Neural cell (in vitro differentiated cells): ENCODE results near the gene SUGCT. TPM values are rescaled to one million over a fixed set of nuclear protein-coding genes. Genes with fewer than 3 reads are reported as not detected.

Source experiments
- H2AFZ ChIP-seq: fragments of 200-600, 300-800 bp; sonication (generic), shearing (Covaris generic); 2 replicates; pipeline ENCODE4 v1.6.0; 2014; ENCODE audit warnings: low read depth, mild to moderate bottlenecking, antibody characterized with exemption, low read length, moderate library complexity
- H3F3A ChIP-seq: fragments of 200-600 bp; shearing (Covaris generic); 2 replicates; pipeline ENCODE4 v1.6.1; 2016; ENCODE audit warnings: mild to moderate bottlenecking, moderate library complexity, mixed read lengths, antibody characterized with exemption, low read length; ENCODE audit not compliant: insufficient read depth, poor library complexity, severe bottlenecking
- H3K27ac ChIP-seq: fragments of 200-600, 300-800 bp; sonication (generic), shearing (Covaris generic); 2 replicates; pipeline ENCODE4 v1.5.1; 2014; ENCODE audit warnings: mild to moderate bottlenecking, low read length, moderate library complexity
- H3K27me3 ChIP-seq: fragments of 300-800, 200-600 bp; sonication (generic), shearing (Covaris generic); 2 replicates; pipeline ENCODE4 v1.6.0; 2014; ENCODE audit warnings: mild to moderate bottlenecking, low read depth, low read length, moderate library complexity; ENCODE audit not compliant: insufficient read depth
- H3K36me3 ChIP-seq: fragments of 300-800, 200-600 bp; sonication (generic), shearing (Covaris generic); 2 replicates; pipeline ENCODE4 v1.5.1; 2014; ENCODE audit warnings: mild to moderate bottlenecking, antibody characterized with exemption, low read length, moderate library complexity; ENCODE audit not compliant: insufficient read depth
- H3K4me2 ChIP-seq: fragments of 300-800, 200-600 bp; sonication (generic), shearing (Covaris generic); 2 replicates; pipeline ENCODE4 v1.6.0; 2014; ENCODE audit warnings: mild to moderate bottlenecking, low read length
- H3K4me3 ChIP-seq: fragments of 300-800, 200-600 bp; sonication (generic), shearing (Covaris generic); 2 replicates; pipeline ENCODE4 v1.5.1; 2014; ENCODE audit warnings: mild to moderate bottlenecking, low read length, moderate library complexity
- H3K79me2 ChIP-seq: fragments of 200-600 bp; shearing (Covaris generic); replicated peaks from 2 replicates; pipeline ENCODE4 v1.6.0; 2014; ENCODE audit warnings: mild to moderate bottlenecking, low read length, moderate library complexity; ENCODE audit not compliant: insufficient read depth
- H3K9ac ChIP-seq: fragments of 300-800, 200-600 bp; sonication (generic), shearing (Covaris generic); 2 replicates; pipeline ENCODE4 v1.6.1; 2016; ENCODE audit warnings: mild to moderate bottlenecking, low read length, mixed read lengths
- H3K9me2 ChIP-seq: fragments of 200-600 bp; shearing (Covaris generic); 2 replicates; pipeline ENCODE4 v1.6.1; 2016; ENCODE audit warnings: mild to moderate bottlenecking, low read length, mixed read lengths; ENCODE audit not compliant: insufficient read depth
- H3K9me3 ChIP-seq: fragments of 200-600, 300-800 bp; sonication (generic), shearing (Covaris generic); 2 replicates; pipeline ENCODE4 v1.6.1; 2016; ENCODE audit warnings: mild to moderate bottlenecking, mixed run types, low read length, moderate library complexity, mixed read lengths
- H4K20me1 ChIP-seq: fragments of 200-600 bp; shearing (Covaris generic); 2 replicates; pipeline ENCODE4 v1.6.1; 2016; ENCODE audit warnings: mild to moderate bottlenecking, mixed run types; ENCODE audit not compliant: insufficient read depth
- EP300 ChIP-seq: fragments of 450-650 bp; conservative IDR thresholded peaks from 2 replicates; pipeline ENCODE4 v1.6.1; 2014; ENCODE audit warnings: antibody characterized with exemption, mild to moderate bottlenecking, moderate library complexity; ENCODE audit not compliant: poor library complexity, severe bottlenecking
- EZH2 ChIP-seq: fragments of 200-600, 300-800 bp; shearing (Covaris generic), sonication (generic); IDR thresholded peaks from 2 replicates; pipeline ENCODE4 v1.6.1; 2014; ENCODE audit warnings: antibody characterized with exemption, low read length, borderline replicate concordance, mild to moderate bottlenecking; ENCODE audit not compliant: insufficient read depth, poor library complexity, severe bottlenecking
- MXI1 ChIP-seq: fragments of 450-650 bp; conservative IDR thresholded peaks from 2 replicates; pipeline ENCODE4 v1.6.1; 2014; ENCODE audit warnings: antibody characterized with exemption, mild to moderate bottlenecking; ENCODE audit not compliant: poor library complexity, severe bottlenecking
- POLR2AphosphoS5 ChIP-seq: IDR thresholded peaks from 2 replicates; pipeline ENCODE4 v1.6.1; 2012
- RAD21 ChIP-seq: fragments of 450-650 bp; conservative IDR thresholded peaks from 2 replicates; pipeline ENCODE4 v1.6.1; 2014; ENCODE audit warnings: antibody characterized with exemption, mild to moderate bottlenecking, moderate library complexity
- REST ChIP-seq: IDR thresholded peaks from 2 replicates; pipeline ENCODE4 v1.6.1; 2012; ENCODE audit warnings: borderline replicate concordance
- SMC3 ChIP-seq: fragments of 450-650 bp; conservative IDR thresholded peaks from 2 replicates; pipeline ENCODE4 v1.6.1; 2014; ENCODE audit warnings: antibody characterized with exemption, mild to moderate bottlenecking, moderate library complexity; ENCODE audit not compliant: poor library complexity
- TAF1 ChIP-seq: IDR thresholded peaks from 2 replicates; pipeline ENCODE4 v1.6.1; 2012; ENCODE audit warnings: low read depth
- polyA plus RNA-seq: library from polyadenylated mRNA; depleted of rRNA; stranded (reverse); fragments of >200 nt; gene quantifications from 2 replicates; pipeline ENCODE4 v1.2.3, GENCODE V29; 2014
- TF ChIP-seq, protein P1 (sequence below): fragments of 450-650 bp; IDR thresholded peaks from 2 replicates; pipeline ENCODE4 v1.5.1; 2014; ENCODE audit warnings: antibody characterized with exemption, mild to moderate bottlenecking, moderate library complexity; ENCODE audit not compliant: poor library complexity, severe bottlenecking

Gene SUGCT
- polyA plus RNA-seq, 1 donor from 2014 or later = not detected

- H2AFZ ChIP-seq = no peak overlapping the region
- no peaks in the 10 kb centered on the region for H4K20me1 ChIP-seq
- no peaks in the 10 kb centered on the region for H3F3A ChIP-seq
- no peaks in the 10 kb centered on the region for H3K27me3 ChIP-seq
- H3K79me2 ChIP-seq = no peaks in the 10 kb centered on the region
- H3K9me3 ChIP-seq = no peaks in the 10 kb centered on the region
- H3K4me2 ChIP-seq = no peak overlapping the region
- no peak overlapping the region for H3K9ac ChIP-seq
- no peaks in the 10 kb centered on the region for H3K36me3 ChIP-seq
- H3K27ac ChIP-seq = no peak overlapping the region
- H3K9me2 ChIP-seq = no peaks in the 10 kb centered on the region
- TF ChIP-seq EP300 (no peak), RAD21 (no peak), POLR2AphosphoS5 (no peak), SMC3 (no peak), REST (no peak), TAF1 (no peak), MXI1 (no peak)
- no peak overlapping the region for H3K4me3 ChIP-seq
Measured at GRCh38 chr7:40535678-40536077, 400.9 kb downstream of the SUGCT start.

GRCh38 chr7:40536421-40536820, 401.6 kb downstream of the SUGCT start:
- TF ChIP-seq REST (no peak), SMC3 (no peak), RAD21 (no peak), EP300 (no peak), TAF1 (no peak), MXI1 (no peak), EZH2 (no peak), POLR2AphosphoS5 (no peak)
- TF ChIP-seq, protein P1, sequence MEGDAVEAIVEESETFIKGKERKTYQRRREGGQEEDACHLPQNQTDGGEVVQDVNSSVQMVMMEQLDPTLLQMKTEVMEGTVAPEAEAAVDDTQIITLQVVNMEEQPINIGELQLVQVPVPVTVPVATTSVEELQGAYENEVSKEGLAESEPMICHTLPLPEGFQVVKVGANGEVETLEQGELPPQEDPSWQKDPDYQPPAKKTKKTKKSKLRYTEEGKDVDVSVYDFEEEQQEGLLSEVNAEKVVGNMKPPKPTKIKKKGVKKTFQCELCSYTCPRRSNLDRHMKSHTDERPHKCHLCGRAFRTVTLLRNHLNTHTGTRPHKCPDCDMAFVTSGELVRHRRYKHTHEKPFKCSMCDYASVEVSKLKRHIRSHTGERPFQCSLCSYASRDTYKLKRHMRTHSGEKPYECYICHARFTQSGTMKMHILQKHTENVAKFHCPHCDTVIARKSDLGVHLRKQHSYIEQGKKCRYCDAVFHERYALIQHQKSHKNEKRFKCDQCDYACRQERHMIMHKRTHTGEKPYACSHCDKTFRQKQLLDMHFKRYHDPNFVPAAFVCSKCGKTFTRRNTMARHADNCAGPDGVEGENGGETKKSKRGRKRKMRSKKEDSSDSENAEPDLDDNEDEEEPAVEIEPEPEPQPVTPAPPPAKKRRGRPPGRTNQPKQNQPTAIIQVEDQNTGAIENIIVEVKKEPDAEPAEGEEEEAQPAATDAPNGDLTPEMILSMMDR = no peak

More at GRCh38 chr7:40536421-40536820, 401.6 kb downstream of the SUGCT start:
- Histone ChIP-seq H3K4me2 (no peak overlapping the region), H3K79me2 (no peaks in the 10 kb centered on the region), H3K9me2 (no peaks in the 10 kb centered on the region), H4K20me1 (no peaks in the 10 kb centered on the region), H3K9ac (no peak overlapping the region), H3F3A (no peaks in the 10 kb centered on the region), H2AFZ (no peak overlapping the region), H3K36me3 (no peaks in the 10 kb centered on the region), H3K27me3 (no peaks in the 10 kb centered on the region), H3K4me3 (no peak overlapping the region), H3K27ac (no peak overlapping the region), H3K9me3 (no peaks in the 10 kb centered on the region)
